Body of pancreas (tissue), 4 donors: ENCODE results near the gene CTNND2.

ENCODE experiments used
- CTCF ChIP-seq, 7 experiments: fragments of 450-650 bp in 4 of 7; fragments of 200-600 bp in 3 of 7; sonication (generic) in 3 of 7; IDR thresholded peaks; one replicate each; pipeline ENCODE4 v1.5.1; 2016 to 2019; ENCODE audit warnings: antibody characterized with exemption in 7 of 7
- POLR2A ChIP-seq, 3 donors: fragments of 450-650 bp; IDR thresholded peaks; one replicate each; pipeline ENCODE4 v1.6.1; 2016; ENCODE audit warnings: antibody characterized with exemption in 3 of 3, mild to moderate bottlenecking in 2 of 3

GRCh38 chr5:11222169-11222568, 682.1 kb downstream of the CTNND2 start:
- TF ChIP-seq CTCF (IDR thresholded peaks at IDR 0.05), result no peak
- TF ChIP-seq POLR2A (IDR thresholded peaks at IDR 0.05), result no peak
